Cerebellar nuclear complex (tissue), 1 donor: ENCODE results near the gene MRPL27.
"Not testable (repeated sequence)": the region's sequence is repeated elsewhere in the genome, so short reads cannot be mapped to it uniquely, and the experiment has no call there.

ENCODE experiments used
- DNase-seq, 2 experiments: peaks; one replicate each; lab custom pipeline; 2025; lab: John Stamatoyannopoulos, UW

The MRPL27 gene

GRCh38 chr17:50372758-50373556 lies at the start of gene MRPL27, which contains the start of gene EME1:
Gene MRPL27, minus strand, starts transcription at chr17:50373184. Its CDS starts 14 bp downstream, at chr17:50373170.
Gene EME1, plus strand, starts transcription at chr17:50373229. Its CDS starts 1,980 bp downstream, at chr17:50375209.
- DNase-seq: peak in 1 of 2 experiments; percentile 87

- DNase-seq: no peak
These were observed 49.8 kb upstream of the MRPL27 start for GRCh38 chr17:50422738-50423137.

GRCh38 chr17:50421308-50422051 lies 48.5 kb upstream of the MRPL27 start:
- DNase-seq: no peak

GRCh38 chr17:50420419-50421112 lies 47.6 kb upstream of the MRPL27 start:
- DNase-seq: no peak

- DNase-seq: not testable (repeated sequence)
These were observed 46.6 kb upstream of the MRPL27 start for GRCh38 chr17:50419577-50419976.

- no peak for DNase-seq
These were observed 41.8 kb upstream of the MRPL27 start for GRCh38 chr17:50414808-50415207.

GRCh38 chr17:50412188-50412732 lies 39.3 kb upstream of the MRPL27 start:
- no peak for DNase-seq

GRCh38 chr17:50407921-50408320 lies 34.9 kb upstream of the MRPL27 start:
- DNase-seq: no peak

GRCh38 chr17:50406578-50406977 lies 33.6 kb upstream of the MRPL27 start:
- no peak for DNase-seq

- not testable (repeated sequence) for DNase-seq
These were observed 32.4 kb upstream of the MRPL27 start for GRCh38 chr17:50405351-50405750.

- DNase-seq: not testable (repeated sequence)
These were observed 26.6 kb upstream of the MRPL27 start for GRCh38 chr17:50399591-50399990.

GRCh38 chr17:50398672-50399071 lies 25.7 kb upstream of the MRPL27 start:
- DNase-seq: not testable (repeated sequence)

- DNase-seq: no peak
These were observed 24.9 kb upstream of the MRPL27 start for GRCh38 chr17:50397919-50398285.

- peak; percentile 41 to 50 for DNase-seq
These were observed 24.3 kb upstream of the MRPL27 start, which contains the start of gene LRRC59 for GRCh38 chr17:50397111-50397918. Gene LRRC59, minus strand, starts transcription at chr17:50397523. Its CDS starts 206 bp downstream, at chr17:50397317.

- no peak for DNase-seq
These were observed 23.5 kb upstream of the MRPL27 start for GRCh38 chr17:50396261-50397110.

GRCh38 chr17:50394711-50395110 lies 21.7 kb upstream of the MRPL27 start:
- no peak for DNase-seq

- no peak for DNase-seq
These were observed 20.7 kb upstream of the MRPL27 start for GRCh38 chr17:50393700-50394099.

GRCh38 chr17:50392621-50393020 lies 19.6 kb upstream of the MRPL27 start:
- no peak for DNase-seq

GRCh38 chr17:50389534-50389933 lies 16.6 kb upstream of the MRPL27 start:
- DNase-seq: no peak

GRCh38 chr17:50388728-50389127 lies 15.7 kb upstream of the MRPL27 start:
- DNase-seq: no peak
